Measurements from ENCODE around the gene IFITM5.

DNA sequence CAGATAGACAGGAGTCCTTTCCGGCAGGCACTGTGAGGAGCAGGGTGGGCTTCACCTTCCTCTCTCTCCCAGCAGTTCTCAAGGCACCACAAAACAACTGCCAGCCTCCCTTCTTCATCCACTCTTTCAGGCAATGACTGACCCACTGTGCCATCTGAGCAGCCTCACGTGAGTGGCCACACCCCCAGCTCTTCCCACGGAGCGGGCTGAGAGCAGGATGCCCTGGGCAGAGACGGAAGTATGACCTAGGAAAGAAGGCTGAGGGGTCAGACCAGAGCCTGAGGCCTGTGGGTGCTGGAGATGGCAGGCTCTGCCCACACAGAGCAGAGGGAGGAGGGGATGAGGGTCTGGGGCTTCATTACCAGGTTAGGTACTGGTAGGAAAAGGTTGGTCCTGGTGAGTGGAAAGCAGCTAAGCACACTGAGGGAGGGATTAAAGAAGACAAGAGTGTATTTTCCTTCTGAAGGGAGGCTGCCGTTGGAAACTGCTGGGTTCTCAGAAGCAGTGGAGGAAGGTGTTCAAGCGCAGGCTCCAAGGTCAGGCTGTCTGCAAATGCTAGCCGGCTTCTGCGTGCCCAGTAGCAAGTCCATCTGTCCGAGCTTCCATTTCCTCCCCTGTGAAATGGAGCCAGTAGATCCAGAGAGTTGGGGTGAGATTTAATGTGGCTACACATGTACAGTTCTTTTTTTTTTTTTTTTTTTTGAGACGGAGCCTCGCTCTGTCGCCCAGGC is 16.5 kb downstream of the IFITM5 start:
- TF ChIP-seq, protein P1, sequence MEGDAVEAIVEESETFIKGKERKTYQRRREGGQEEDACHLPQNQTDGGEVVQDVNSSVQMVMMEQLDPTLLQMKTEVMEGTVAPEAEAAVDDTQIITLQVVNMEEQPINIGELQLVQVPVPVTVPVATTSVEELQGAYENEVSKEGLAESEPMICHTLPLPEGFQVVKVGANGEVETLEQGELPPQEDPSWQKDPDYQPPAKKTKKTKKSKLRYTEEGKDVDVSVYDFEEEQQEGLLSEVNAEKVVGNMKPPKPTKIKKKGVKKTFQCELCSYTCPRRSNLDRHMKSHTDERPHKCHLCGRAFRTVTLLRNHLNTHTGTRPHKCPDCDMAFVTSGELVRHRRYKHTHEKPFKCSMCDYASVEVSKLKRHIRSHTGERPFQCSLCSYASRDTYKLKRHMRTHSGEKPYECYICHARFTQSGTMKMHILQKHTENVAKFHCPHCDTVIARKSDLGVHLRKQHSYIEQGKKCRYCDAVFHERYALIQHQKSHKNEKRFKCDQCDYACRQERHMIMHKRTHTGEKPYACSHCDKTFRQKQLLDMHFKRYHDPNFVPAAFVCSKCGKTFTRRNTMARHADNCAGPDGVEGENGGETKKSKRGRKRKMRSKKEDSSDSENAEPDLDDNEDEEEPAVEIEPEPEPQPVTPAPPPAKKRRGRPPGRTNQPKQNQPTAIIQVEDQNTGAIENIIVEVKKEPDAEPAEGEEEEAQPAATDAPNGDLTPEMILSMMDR (IDR thresholded peaks at IDR 0.05), result no peak
- TF ChIP-seq POLR2A (IDR thresholded peaks at IDR 0.05) (no peak), POLR2AphosphoS5 (IDR thresholded peaks at IDR 0.05; ENCODE audit: insufficient read depth in 1 of 2, low read depth in 1 of 2) (no peak)
